ENCODE data around the gene GRAMD1A.
"Not testable (repeated sequence)": the region's sequence is repeated elsewhere in the genome, so short reads cannot be mapped to it uniquely, and the experiment has no call there.

The GRAMD1A gene

DNA sequence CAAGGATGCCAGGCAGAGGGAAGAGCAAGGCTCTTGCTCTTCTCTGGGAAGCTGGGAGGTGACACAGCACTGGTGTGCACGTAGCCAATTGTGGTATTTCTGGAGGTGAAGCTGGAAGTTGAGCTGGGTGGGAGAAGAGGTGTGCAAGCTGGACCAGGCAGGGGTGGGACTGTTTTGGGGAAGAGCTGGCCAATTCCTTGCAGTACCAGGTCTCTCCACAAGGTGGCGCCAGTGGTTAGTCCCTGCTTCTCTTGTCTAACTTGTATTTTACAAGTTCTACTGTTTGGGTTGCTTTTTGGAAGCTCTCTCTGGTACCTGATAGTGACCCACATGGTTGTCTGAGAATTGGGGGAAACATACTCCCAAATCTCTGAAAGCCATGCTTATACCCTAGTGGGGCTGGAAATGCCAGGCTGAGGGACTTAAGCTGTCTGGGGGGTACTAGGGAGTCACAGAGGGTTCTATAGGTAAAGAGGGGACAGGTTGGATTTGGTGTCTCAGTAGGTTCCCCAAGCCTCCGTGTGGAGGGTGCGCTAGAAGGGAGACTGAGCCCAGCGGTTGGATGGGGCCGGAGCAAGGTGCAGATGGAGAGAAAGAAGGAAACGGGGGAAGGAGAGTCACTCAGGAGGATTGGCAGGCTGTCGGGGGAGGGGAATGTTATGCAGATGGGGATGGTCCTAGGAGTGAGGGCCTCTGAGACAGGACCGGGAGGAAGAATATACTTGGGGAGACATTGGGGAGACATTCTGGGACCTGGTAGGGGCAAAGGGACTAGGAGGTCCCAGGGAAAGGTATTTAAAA lies 44.4 kb downstream of the GRAMD1A start:
- no peak for DNase-seq (ENCODE audit: extremely low read depth, low read depth)
- TF ChIP-seq, protein P1, sequence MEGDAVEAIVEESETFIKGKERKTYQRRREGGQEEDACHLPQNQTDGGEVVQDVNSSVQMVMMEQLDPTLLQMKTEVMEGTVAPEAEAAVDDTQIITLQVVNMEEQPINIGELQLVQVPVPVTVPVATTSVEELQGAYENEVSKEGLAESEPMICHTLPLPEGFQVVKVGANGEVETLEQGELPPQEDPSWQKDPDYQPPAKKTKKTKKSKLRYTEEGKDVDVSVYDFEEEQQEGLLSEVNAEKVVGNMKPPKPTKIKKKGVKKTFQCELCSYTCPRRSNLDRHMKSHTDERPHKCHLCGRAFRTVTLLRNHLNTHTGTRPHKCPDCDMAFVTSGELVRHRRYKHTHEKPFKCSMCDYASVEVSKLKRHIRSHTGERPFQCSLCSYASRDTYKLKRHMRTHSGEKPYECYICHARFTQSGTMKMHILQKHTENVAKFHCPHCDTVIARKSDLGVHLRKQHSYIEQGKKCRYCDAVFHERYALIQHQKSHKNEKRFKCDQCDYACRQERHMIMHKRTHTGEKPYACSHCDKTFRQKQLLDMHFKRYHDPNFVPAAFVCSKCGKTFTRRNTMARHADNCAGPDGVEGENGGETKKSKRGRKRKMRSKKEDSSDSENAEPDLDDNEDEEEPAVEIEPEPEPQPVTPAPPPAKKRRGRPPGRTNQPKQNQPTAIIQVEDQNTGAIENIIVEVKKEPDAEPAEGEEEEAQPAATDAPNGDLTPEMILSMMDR (IDR thresholded peaks at IDR 0.05; ENCODE audit: low read depth, low read length), result peak; percentile 97

DNA sequence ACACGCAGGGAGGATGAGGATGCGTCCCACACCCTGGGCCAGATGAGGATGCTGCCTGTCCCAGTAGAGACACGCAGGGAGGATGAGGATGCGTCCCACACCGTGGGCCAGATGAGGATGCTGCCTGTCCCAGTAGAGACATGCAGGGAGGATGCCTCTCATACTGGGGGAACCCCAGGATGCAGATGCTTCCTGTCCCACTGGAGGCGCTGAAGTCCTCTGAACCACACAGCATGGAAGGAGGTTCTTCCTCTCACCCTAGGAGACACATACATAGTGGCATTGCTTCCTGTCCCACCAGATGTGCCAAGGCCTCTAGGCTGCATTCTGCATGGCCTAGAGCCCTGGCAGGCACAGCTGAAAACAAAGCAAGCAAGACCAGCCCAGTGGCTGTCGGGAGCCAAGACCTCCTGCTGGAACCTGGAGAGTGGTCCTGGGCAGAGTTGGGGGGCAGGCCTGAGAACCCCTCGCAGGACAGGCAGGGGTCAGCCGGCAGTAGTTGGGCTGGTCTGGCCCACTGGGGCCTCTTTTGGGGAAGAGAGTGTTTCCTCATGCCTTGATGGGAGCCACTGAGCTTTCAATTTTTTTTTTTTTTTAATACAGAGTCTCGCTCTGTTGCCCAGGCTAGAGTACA lies 45.7 kb downstream of the GRAMD1A start:
- no peak for DNase-seq (ENCODE audit: extremely low read depth, low read depth)
- TF ChIP-seq, protein P1 (IDR thresholded peaks at IDR 0.05; ENCODE audit: low read depth, low read length), result peak; percentile 24

DNA sequence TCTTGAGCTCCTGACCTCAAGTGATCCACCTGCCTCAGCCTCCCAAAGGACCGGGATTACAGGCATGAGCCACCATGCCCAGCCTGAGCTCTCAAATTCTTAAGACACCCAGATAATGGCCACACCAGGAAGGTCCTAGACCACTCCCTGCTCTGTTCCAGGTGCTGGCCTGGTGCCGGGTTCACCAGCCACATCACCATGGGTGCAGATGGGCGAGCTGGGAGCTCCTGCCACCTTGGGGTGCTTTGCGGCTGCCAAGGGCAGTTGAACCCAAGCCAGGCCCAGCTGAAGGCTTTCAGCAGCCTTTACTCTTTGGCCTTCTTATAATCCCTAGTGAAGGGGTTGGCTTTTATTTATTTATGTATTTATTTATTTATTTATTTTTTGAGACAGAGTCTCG lies 46.3 kb downstream of the GRAMD1A start:
- no peak for DNase-seq (ENCODE audit: extremely low read depth, low read depth)
- TF ChIP-seq, protein P1 (IDR thresholded peaks at IDR 0.05; ENCODE audit: low read depth, low read length), result no peak

DNA sequence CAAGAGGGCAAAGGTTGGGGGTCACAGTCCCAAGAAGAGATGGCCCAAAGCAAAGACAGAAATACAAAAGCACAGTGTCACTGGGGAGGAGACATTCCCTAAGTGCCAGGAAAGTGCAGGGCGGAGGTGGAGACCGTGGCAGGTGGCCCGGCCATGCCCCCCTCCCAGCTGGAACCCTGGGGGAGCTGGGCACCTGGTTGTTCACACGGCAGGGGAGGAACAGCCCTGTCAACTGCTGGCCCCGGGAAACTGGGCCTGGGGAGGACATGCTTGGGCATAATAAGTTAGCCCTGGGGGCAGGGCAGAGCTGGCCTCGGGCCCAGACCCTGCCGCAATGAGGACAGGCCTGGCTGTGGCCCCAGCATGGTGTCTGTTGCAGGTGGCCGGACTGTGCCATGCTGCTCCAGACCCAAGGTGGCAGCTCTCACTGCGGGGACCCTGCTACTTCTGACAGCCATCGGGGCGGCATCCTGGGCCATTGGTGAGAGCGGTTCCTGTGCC lies 48.8 kb downstream of the GRAMD1A start:
- TF ChIP-seq, protein P1 (IDR thresholded peaks at IDR 0.05; ENCODE audit: low read depth, low read length), result no peak
- no peak for DNase-seq (ENCODE audit: extremely low read depth, low read depth)

DNA sequence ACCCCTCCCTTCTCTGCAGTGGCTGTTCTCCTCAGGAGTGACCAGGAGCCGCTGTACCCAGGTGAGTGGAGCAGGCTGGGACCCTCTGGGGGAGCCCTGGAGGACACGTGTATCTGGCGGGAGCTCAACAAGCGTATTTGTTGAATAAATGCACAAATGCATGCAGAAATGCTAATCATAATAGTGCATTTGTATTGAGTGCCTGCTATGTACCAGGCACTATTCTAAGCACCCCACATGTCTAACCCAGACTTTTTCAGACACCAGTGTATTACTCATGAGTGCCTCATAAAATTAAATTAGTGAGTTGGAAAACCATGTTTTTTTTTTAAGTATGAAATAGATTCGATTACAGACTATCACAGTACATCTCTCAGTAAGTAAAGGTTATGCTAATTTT lies 49.3 kb downstream of the GRAMD1A start:
- TF ChIP-seq, protein P1 (IDR thresholded peaks at IDR 0.05; ENCODE audit: low read depth, low read length), result no peak
- DNase-seq (ENCODE audit: extremely low read depth, low read depth), result no peak

DNA sequence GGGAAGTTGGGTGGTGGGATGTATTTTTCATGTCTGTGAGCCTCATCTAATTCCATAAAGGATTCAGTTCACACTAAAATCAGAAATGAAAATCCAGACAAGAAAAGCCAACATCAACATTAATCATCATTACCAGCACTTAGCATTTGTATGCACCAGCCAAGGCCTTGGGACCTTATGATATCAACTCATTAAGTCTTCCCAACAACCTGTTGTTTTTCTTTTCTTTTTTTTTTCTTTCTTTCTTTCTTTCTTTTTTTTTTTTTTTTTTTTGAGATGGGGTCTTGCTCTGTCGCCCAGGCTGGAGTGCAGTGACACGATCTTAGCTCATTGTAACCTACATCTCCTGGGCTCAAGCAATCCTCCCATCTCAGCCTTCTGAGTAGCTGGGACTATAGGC lies 50.5 kb downstream of the GRAMD1A start:
- DNase-seq (ENCODE audit: extremely low read depth, low read depth), result not testable (repeated sequence)

DNA sequence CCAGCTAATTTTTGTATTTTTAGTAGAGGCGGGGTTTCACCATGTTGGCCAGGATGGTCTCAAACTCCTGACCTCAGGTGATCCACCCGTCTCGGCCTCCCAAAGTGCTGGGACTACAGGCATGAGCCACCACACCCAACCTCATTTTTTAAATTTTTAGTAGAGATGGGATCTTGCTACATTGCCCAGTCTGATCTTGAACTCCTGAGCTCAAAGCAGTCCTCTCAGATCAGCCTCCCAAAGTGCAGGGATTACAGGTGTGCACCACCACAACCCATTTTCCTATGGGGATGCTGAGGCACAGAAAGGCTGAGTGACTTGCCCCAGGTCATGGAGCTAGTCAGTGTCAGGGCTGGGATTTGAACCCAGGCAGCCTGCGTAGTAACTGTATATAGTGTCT lies 51.1 kb downstream of the GRAMD1A start:
- not testable (repeated sequence) for DNase-seq (ENCODE audit: extremely low read depth, low read depth)

DNA sequence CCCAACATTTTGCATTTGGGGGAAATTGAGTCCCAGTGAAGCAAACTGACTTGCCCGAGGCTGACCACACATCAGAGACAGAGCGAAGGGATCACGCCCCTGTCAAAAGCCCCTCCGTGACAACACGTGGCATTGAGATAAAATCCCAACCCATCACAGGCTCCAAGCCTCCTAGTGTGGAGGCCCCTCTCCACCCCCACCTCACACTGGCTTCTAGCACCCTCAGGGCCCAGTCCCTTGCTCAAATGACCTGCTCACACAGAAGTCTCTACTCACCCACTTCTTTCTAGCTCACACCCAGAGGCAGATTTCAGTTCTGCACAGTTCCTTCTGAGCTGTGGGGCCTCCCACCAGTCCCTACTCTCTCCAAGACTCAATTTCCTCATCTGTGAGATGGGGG lies 51.7 kb downstream of the GRAMD1A start:
- no peak for DNase-seq (ENCODE audit: extremely low read depth, low read depth)
- TF ChIP-seq, protein P1 (IDR thresholded peaks at IDR 0.05; ENCODE audit: low read depth, low read length), result no peak

Data from AG09319 (cell line).